GM18907 (cell line): ENCODE measurements around the gene MPIG6B.
A peak's percentile ranks its signal among the peaks of the same experiment; 100 is the strongest.

Experiments
- ATAC-seq: cut with Tn5 transposase; IDR thresholded peaks from one replicate; pipeline ENCODE4 v1.9.1; 2021; ENCODE audit warnings: mild to moderate bottlenecking, moderate library complexity; ENCODE audit not compliant: unreplicated experiment

The MPIG6B gene

DNA sequence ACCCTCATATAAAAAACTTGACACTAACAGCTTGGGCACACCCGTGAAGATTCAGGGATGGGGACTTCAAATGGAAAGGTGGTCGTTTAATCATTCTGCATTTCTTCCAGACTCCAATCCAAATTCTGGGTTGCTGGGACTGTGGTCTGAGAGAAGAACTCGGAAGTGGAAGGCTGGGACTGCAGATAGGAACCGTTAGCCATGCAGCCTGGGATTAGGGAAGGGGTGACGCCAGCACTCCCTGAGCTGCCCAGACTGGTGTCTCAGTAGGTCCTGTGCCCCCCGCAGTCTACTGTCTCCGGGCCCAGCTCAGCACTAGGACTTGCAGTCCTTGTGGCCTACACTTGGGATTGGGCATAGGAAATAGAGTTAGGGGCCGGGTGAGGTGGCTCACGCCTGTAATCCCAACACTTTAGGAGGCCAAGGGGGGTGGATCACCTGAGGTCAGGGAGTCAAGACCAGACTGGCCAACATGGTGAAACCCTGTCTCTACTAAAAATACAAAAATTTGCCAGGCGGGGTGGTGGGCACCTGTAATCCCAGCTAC is 13.7 kb downstream of the MPIG6B start:
- no peak for ATAC-seq

- ATAC-seq: no peak
Measured at GRCh38 chr6:31737315-31737990, 14.3 kb downstream of the MPIG6B start.

GRCh38 chr6:31737991-31738979 is 15.1 kb downstream of the MPIG6B start:
- ATAC-seq: no peak

GRCh38 chr6:31739639-31740396 is 16.6 kb downstream of the MPIG6B start, which contains the start of gene MSH5:
MSH5 (plus strand) TSS chr6:31740005; CDS start chr6:31740467, 462 bp downstream.
- peak; percentile 69 for ATAC-seq

DNA sequence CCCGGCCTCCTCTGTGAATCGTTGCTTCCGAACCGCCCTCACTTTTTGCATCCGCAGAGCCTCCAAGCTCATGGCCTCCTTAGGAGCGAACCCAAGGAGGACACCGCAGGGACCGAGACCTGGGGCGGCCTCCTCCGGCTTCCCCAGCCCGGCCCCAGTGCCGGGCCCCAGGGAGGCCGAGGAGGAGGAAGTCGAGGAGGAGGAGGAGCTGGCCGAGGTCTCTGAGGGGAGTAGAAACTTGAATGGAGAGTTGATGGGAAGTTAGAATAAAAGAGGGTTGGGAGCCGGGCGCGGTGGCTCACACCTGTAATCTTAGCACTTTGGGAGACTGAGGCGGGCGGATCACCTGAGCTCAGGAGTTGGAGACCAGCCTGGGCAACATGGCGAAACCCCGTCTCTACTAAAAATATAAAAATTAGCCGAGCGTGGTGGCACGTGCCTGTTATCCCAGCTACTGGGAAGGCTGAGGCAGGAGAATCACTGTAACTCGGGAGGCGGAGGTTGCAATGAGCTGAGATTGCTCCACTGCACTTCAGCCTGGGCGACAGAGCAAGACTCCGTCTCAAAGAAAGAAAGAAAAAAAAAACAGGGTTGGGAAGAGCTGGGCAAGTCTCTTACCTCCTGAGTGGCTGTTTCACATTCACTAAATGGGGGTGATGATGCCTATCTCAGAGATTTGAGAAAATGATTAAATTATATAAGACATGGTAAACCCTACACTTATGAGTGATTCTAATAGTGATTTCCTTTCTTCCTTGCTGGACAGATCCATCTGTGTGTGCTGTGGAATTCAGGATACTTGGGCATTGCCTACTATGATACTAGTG is 17.4 kb downstream of the MPIG6B start:
- no peak for ATAC-seq

DNA sequence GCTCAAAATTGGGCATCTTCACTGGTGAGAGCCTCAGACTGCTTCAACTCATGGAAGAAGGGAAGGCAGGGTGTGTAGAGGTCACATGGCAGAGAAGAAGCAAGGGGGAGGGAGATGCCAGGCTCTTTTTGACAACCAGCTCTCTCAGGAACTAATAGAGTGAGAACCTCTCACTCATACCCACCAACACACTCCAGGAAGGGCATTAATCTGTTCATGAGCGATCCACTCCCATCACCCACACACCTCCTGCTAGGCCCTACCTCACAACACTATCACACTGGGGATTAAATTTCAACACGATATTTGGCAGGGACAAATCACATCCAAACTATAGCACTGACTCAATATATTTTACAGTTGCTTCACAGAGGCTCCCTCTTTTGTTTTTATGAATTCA is 18.6 kb downstream of the MPIG6B start:
- no peak for ATAC-seq

DNA sequence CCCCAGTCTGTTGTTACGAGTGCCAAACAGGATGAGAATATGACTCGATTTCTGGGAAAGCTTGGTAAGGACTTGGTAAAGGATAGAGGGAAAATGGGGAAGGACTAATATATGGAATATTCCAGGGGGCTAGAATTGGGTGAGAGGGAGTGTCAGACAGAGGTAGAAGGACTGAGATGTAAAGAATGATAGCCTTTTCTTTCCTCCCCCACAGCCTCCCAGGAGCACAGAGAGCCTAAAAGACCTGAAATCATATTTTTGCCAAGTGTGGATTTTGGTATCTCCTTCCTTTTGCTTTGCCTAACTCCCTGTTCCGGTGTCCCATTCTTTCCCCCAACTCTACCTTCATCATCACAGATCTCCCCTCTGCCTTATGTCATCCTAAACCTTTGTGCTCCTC is 19.7 kb downstream of the MPIG6B start:
- ATAC-seq: no peak

DNA sequence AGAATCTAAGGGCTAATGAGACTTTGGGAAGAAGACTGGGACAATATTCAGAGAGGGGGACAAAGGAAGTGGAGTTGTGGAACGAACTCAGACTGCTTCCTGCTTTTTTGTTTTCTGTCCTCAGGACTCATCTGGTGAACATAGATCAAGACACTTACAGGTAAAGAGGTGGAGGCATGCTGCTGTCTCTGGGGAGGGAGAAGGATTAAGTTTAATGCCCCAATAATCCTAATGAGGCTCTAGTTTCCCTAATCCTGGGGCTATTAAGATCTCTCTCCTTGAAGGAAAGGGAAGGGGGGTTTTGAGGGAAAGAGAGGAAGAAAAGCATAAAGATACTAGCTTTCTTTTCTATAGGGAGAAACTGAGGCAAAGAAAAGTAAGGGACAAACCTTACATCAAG is 21.2 kb downstream of the MPIG6B start:
- no peak for ATAC-seq

DNA sequence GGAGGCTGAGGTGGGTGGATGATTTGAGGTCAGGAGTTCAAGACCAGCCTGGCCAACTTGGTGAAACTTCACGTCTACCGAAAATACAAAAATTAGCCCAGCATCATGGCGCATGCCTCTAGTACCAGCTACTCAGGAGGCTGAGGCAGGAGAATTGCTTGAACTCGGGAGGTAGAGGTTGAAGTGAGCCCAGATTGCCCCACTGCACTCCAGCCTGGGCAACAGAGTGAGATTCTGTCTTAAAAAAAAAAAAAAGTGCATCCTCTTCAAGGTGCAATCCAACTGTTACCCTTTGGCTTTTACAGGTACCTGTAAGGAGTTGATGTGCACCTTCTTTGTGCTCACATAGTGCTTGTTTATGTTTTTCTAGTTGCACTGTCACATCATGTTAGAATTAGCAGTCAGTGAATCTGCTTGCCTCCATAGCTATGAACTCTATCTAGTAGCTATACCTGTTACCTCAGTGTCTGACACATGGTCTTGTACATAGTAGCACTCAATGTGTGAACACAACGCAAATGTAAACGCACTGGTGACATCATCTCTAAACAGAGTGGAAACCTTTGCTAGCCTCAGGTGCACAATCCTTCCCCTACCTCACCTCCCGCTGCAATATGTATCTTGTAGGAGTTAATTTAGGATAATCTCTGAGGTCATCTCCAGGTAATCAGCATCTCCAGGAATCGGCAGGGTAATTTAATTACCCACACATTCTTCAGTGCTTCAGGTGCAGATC is 26.3 kb downstream of the MPIG6B start:
- no peak for ATAC-seq

DNA sequence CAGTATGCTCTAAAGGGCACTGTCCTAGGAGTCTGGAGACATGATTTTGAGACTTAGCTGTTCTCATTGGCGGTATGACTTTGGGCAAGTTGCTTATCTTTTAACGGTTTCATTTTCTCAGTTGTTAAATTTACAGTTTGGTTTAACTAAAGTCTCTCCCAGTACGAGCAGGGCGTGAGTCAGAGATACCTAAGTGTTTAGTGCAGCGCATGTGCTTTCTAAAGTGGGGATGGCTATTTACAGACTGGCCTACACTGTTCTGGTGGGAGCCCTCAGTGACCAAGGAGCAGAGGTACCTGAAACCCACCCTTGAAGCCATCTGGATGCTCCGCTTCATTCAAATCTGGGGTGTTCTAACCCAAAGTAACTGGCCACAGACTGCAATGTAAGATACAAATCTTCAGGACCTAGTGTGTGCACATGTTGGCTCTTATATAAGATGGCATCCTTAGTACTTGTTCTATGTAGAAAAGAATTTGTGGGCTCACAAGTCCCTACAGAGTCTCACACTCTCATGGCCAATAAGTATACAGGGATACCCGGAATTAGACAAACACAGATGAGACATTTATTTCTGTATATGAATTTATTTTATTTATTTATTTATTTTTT is 27.3 kb downstream of the MPIG6B start:
- no peak for ATAC-seq

- no peak for ATAC-seq
Measured at GRCh38 chr6:31752739-31753319, 29.7 kb downstream of the MPIG6B start.

DNA sequence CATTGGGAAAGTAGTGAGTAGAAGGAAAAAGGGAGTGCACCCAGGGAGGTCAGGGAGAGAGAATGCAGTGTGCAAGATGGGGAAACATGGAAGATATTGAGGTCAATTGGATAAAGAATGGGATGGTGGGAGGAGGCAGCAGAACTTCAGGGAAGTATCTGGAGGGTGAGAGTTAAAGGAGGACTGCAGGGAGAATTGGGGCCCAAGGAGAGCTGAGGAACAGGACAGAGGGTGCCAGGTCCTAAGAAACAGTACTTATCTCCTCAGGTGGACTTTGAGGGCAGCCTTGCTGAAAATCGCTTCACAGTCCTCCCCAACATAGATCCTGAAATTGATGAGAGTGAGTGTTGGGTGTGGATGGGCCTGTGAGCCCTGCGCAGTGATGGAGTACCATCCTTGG is 35.1 kb downstream of the MPIG6B start:
- ATAC-seq: no peak

DNA sequence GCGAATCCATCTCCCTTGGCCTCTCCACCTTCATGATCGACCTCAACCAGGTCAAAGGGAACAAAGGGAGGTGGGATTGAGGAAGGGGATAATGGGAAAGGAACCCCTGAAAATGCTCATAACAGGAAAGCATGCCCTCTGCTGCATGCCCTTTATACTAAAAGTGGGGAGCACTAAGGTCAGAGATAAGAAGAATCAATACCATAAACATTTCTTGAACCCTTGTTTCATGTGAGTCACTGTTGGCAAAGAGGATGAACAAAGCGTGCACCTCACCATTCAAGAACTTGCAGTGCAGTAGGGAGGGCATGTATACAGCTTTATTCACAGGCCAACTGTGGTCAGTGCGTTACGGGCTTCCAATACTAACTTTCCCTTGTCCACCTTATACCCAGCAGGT is 37.6 kb downstream of the MPIG6B start:
- no peak for ATAC-seq

- no peak for ATAC-seq
Measured at GRCh38 chr6:31761343-31761742, 38.2 kb downstream of the MPIG6B start.

- no peak for ATAC-seq
Measured at GRCh38 chr6:31762356-31762755, 39.2 kb downstream of the MPIG6B start, which contains the start of gene SAPCD1. SAPCD1 (plus strand) TSS chr6:31762656; CDS start chr6:31763055, 399 bp downstream.

DNA sequence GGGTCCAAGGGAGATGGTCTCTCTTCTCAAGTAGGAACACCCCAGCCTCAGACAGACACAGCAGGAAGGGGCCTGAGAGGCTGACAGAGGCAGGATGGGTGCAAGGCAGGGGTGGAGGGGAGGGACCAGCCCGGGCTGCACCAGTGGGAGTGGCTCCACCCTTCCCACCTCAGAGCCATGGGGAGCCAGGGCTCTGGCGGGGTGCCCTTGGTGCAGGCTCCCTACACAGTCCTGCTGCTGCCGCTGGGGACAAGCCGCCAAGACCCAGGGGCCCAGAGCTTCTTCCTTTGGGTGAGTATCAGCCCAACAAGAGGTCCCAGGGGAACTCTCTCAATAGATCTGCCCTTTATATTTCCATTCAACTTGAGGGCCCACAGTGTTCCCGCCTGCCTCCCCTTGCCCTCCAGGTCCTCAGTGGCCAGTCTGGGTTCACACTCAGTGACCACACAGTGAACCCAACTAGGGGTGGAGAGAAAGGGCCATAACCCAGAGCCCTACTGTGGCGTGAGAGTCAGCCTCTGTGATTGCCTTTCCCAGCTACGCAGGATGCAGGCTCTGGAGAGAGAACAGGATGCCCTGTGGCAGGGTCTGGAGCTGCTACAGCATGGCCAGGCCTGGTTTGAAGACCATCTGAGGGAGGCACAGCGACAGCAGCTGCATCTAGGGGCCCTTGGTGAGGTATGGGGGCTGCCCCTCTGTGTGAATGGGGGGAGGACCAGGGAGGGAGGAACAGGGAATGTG is 39.9 kb downstream of the MPIG6B start:
- no peak for ATAC-seq

DNA sequence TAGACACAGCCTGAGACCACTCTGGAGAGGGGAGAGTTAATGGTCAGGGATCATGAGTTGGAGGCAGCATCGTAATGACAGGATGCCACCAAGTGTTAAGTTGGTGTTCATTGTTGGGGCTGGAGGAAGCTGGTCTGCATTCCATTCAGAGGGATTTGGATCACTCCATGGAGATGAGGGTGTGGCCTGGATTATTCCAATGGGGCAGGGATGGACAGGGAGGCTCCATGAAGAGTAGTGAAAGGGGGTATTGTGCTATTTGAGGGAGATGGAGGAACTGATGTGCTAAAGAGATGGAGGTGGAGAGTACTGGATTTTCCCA is 40.4 kb downstream of the MPIG6B start:
- ATAC-seq: no peak

DNA sequence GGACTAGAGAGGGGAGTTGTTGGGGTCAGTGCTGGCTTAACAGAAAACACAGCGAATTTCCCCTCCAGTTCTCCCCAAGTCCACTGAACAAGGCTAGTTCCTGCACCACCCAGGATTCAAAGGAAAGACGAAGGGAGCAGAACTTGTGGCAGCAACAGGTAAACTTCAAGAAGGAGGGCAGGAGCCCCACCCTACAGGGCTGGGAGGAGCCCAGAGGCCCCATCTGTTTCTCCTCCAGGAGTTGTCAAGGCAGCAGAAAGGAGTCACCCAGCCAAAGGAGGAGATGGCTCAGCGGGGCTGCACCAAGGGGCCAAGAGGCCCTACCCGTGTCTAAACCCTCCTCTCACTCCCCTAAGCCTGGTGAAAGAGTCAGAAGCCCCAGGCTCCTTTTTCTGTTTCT is 41.0 kb downstream of the MPIG6B start:
- ATAC-seq: no peak
